K562 (cell line): ENCODE measurements around the gene NBEA. TPM values are rescaled to one million over a fixed set of nuclear protein-coding genes. Genes with fewer than 3 reads are reported as not detected.

Experiments used
- ATAC-seq: fragments of 200-7000 bp; cut with Tn5 transposase; 3 replicates; pipeline ENCODE4 v1.9.1; 2020; ENCODE audit warnings: moderate library complexity
- BruUV-seq: library from RNA; stranded (reverse); fragments of 400-500 nt; replicated peaks from 2 replicates; lab custom pipeline; 2021; lab: Mats Ljungman, UMichigan
- CTCF ChIA-PET: fragments of 300-600 bp; formaldehyde crosslinking; extraction: SDS; loops from one replicate; lab custom pipeline; 2021; ENCODE audit warnings: low intra/inter-chr PET ratio; lab: Yijun Ruan, JAX
- POLR2A ChIA-PET: fragments of 300-600, 350-650 bp; sonication (Branson Sonifier 250); formaldehyde crosslinking; extraction: SDS; loops from one replicate; lab custom pipeline; 2021; ENCODE audit warnings: antibody characterized with exemption, inconsistent platforms; lab: Yijun Ruan, JAX
- DNase-seq, 4 experiments: peaks; one replicate each; pipeline versions ENCODE4 v3.0.0 to v3.0.0-alpha.2; 2011 to 2018; ENCODE audit warnings: low spot score in 3 of 4, mixed read lengths in 3 of 4; ENCODE audit errors: extremely low read depth in 1 of 4
- FAIRE-seq: peaks from 2 replicates; lab custom pipeline; 2011; peaks lifted over from hg19 to GRCh38; lab: Jason Lieb, UNC
- H2AFZ ChIP-seq: 2 replicates; pipeline ENCODE4 v1.6.0; 2011; ENCODE audit warnings: low read depth, low read length, control low read depth, inconsistent platforms
- H3K27ac ChIP-seq: fragments of 200-600 bp; 3 replicates; pipeline ENCODE4 v1.8.0; 2011; ENCODE audit warnings: low read depth, mild to moderate bottlenecking, control low read depth, inconsistent platforms, low read length, moderate library complexity, mixed read lengths; ENCODE audit errors: extremely low read depth
- H3K27me3 ChIP-seq, 2 experiments: fragments of 300-600 bp in 1 of 2; 2 replicates in 1 of 2; 3 replicates in 1 of 2; pipeline versions ENCODE4 v1.6.0 to v1.8.0; 2011; ENCODE audit warnings: inconsistent platforms in 2 of 2, low read length in 2 of 2, mild to moderate bottlenecking in 1 of 2, mixed read lengths in 1 of 2, moderate library complexity in 1 of 2; ENCODE audit not compliant: control insufficient read depth in 2 of 2, insufficient read depth in 2 of 2
- H3K36me3 ChIP-seq: fragments of 300-600 bp; 3 replicates; pipeline ENCODE4 v1.8.0; 2011; ENCODE audit warnings: mild to moderate bottlenecking, low read length, inconsistent platforms; ENCODE audit not compliant: control insufficient read depth, insufficient read depth
- H3K4me1 ChIP-seq, 2 experiments: fragments of 200-600 bp in 1 of 2; replicated peaks in 1 of 2; 2 replicates in 1 of 2; 3 replicates in 1 of 2; pipeline versions ENCODE4 v1.5.1 to v1.8.0; 2011; ENCODE audit warnings: inconsistent platforms in 2 of 2, low read length in 2 of 2, mild to moderate bottlenecking in 1 of 2, mixed read lengths in 1 of 2, moderate library complexity in 1 of 2; ENCODE audit not compliant: control insufficient read depth in 2 of 2, insufficient read depth in 2 of 2
- H3K4me2 ChIP-seq: 2 replicates; pipeline ENCODE4 v1.6.1; 2011; ENCODE audit warnings: low read length, control low read depth, inconsistent platforms, mixed read lengths; ENCODE audit not compliant: insufficient read depth
- H3K4me3 ChIP-seq: fragments of 200-600 bp; sonication (generic), shearing (Covaris generic); 2 replicates; pipeline ENCODE4 v1.5.1; 2016; ENCODE audit warnings: control low read depth, inconsistent platforms
- H3K79me2 ChIP-seq: fragments of 200-600 bp; 3 replicates; pipeline ENCODE4 v1.8.0; 2011; ENCODE audit warnings: low read length, inconsistent platforms; ENCODE audit not compliant: control insufficient read depth, insufficient read depth
- H3K9ac ChIP-seq, 2 experiments: 2 replicates each; pipeline versions ENCODE4 v1.6.0 to v1.6.1; 2011; ENCODE audit warnings: low read depth in 2 of 2, low read length in 2 of 2, control low read depth in 1 of 2, inconsistent platforms in 1 of 2, mild to moderate bottlenecking in 1 of 2, mixed read lengths in 1 of 2; ENCODE audit not compliant: insufficient read depth in 1 of 2
- H3K9me1 ChIP-seq: one replicate; pipeline ENCODE4 v1.6.0; 2011; ENCODE audit warnings: inconsistent platforms, mild to moderate bottlenecking, low read length, moderate library complexity; ENCODE audit not compliant: control insufficient read depth, insufficient read depth
- H3K9me3 ChIP-seq: replicated peaks from 2 replicates; pipeline ENCODE4 v1.5.1; 2011; ENCODE audit warnings: low read depth, low read length, inconsistent platforms; ENCODE audit not compliant: control insufficient read depth, insufficient read depth
- H4K20me1 ChIP-seq: replicated peaks from 2 replicates; pipeline ENCODE4 v1.6.1; 2011; ENCODE audit warnings: low read length, inconsistent platforms, mixed read lengths; ENCODE audit not compliant: control insufficient read depth, insufficient read depth
- BRCA1 ChIP-seq, 2 experiments: fragments of 450-650 bp in 1 of 2; sonication (generic) in 1 of 2; formaldehyde crosslinking in 1 of 2; IDR thresholded peaks; 2 replicates each; pipeline versions ENCODE4 v1.5.0 to v1.6.1; 2017 to 2020; ENCODE audit warnings: mild to moderate bottlenecking in 1 of 2, missing genetic modification reagents in 1 of 2
- CBX8 ChIP-seq: fragments of 200-600 bp; sonication (generic); IDR thresholded peaks from 2 replicates; pipeline ENCODE4 v1.6.1; 2012; ENCODE audit warnings: borderline replicate concordance, mixed run types, low read depth, mild to moderate bottlenecking, moderate library complexity, mixed read lengths, low read length, control low read depth, inconsistent platforms; ENCODE audit not compliant: poor library complexity, severe bottlenecking; ENCODE audit errors: extremely low read depth
- CEBPB ChIP-seq: fragments of 450-650 bp; IDR thresholded peaks from 2 replicates; pipeline ENCODE4 v1.6.1; 2016; ENCODE audit warnings: missing genetic modification characterization, missing compliant biosample characterization
- CREB5 ChIP-seq: fragments of 250-450 bp; sonication (Bioruptor Pico); IDR thresholded peaks from 2 replicates; pipeline ENCODE4 v1.5.0; 2020; ENCODE audit warnings: mild to moderate bottlenecking
- EP400 ChIP-seq: fragments of 450-650 bp; IDR thresholded peaks from 2 replicates; pipeline ENCODE4 v1.6.1; 2017; ENCODE audit warnings: antibody characterized with exemption, mild to moderate bottlenecking, moderate library complexity
- NFATC3 ChIP-seq: fragments of 450-650 bp; IDR thresholded peaks from 2 replicates; pipeline ENCODE4 v1.6.1; 2017; ENCODE audit warnings: mild to moderate bottlenecking
- STAT5A ChIP-seq: IDR thresholded peaks from 2 replicates; pipeline ENCODE4 v1.6.1; 2012; ENCODE audit warnings: low read length, inconsistent platforms, borderline replicate concordance
- UBTF ChIP-seq, 2 experiments: IDR thresholded peaks; 2 replicates each; pipeline ENCODE4 v1.6.1; 2012; ENCODE audit warnings: improper control_type of control experiment in 2 of 2, low read depth in 2 of 2, low read length in 2 of 2, borderline replicate concordance in 1 of 2
- ZC3H11A ChIP-seq: IDR thresholded peaks from 2 replicates; pipeline ENCODE4 v1.6.1; 2012; ENCODE audit warnings: low read depth, low read length, improper control_type of control experiment
- ZNF263 ChIP-seq: sonication (generic); formaldehyde crosslinking; IDR thresholded peaks from 2 replicates; pipeline ENCODE4 v1.8.0; 2022; ENCODE audit warnings: mild to moderate bottlenecking, missing genetic modification reagents, borderline replicate concordance
- ZNF311 ChIP-seq: fragments of 250-450 bp; sonication (Bioruptor Pico); IDR thresholded peaks from 2 replicates; pipeline ENCODE4 v1.4.0; 2020; ENCODE audit warnings: mild to moderate bottlenecking, moderate library complexity
- WGBS: fragments of 100-300 bp; shearing (Covaris generic); methylation state at CpG from one replicate; pipeline ENCODE4 v1.1.6; 2016; ENCODE audit warnings: low coverage, mixed read lengths; ENCODE audit not compliant: insufficient coverage; ENCODE audit errors: missing lambda C conversion rate; 5-methylcytosine and 5-hydroxymethylcytosine counted together
- in situ Hi-C: fragments of 300-500 bp; cut with MboI; formaldehyde crosslinking; loops from 4 replicates; pipeline ENCODE4 v1.15.0; 2018; ENCODE audit warnings: inconsistent platforms, mixed read lengths
- intact Hi-C: fragments of 100-400 bp; cut with micrococcal nuclease; formaldehyde crosslinking; loops from 2 replicates; pipeline ENCODE4 v1.14.2; 2022
- polyA plus RNA-seq, 8 experiments: library from polyadenylated mRNA; depleted of rRNA in 4 of 8; stranded (reverse) in 5 of 8; unstranded in 3 of 8; fragments of >200 nt; fragmentation: Nextera tagmentation in 2 of 8; fragmentation: Illumina TruSeq in 1 of 8; extraction: Ambion mirVana in 2 of 8; extraction: Trizol in 1 of 8; gene quantifications; 2 replicates each; pipeline versions ENCODE4 v1.2.1 to v1.2.3, GENCODE V29; 2011 to 2014; ENCODE audit warnings: inconsistent platforms in 1 of 8, missing spikeins in 1 of 8
- total RNA-seq, 7 experiments: library from RNA; depleted of rRNA in 6 of 7; stranded (reverse); fragments of >200 nt in 6 of 7; fragmentation: Illumina TruSeq in 2 of 7; extraction: Trizol in 2 of 7; gene quantifications; 2 replicates each; pipeline versions ENCODE4 v1.2.1 to v1.2.3, GENCODE V29; 2011 to 2021; ENCODE audit warnings: low replicate concordance in 1 of 7
- TF ChIP-seq, protein P1 (sequence below): fragments of 200-800 bp; sonication (Bioruptor generic); IDR thresholded peaks from 2 replicates; pipeline ENCODE4 v1.6.1; 2016; ENCODE audit warnings: missing genetic modification characterization, missing compliant biosample characterization
- TF ChIP-seq, protein P2 (sequence below): fragments of 250-450 bp; sonication (Bioruptor Pico); IDR thresholded peaks from 2 replicates; pipeline ENCODE4 v1.8.0; 2021; ENCODE audit warnings: borderline replicate concordance, mild to moderate bottlenecking, moderate library complexity; ENCODE audit not compliant: poor library complexity, severe bottlenecking

Gene NBEA
- total and polyA plus RNA-seq, 9 of the 15 experiments (the other 6 are each of a cell fraction or from before 2014, with no cell fraction given): 0.03 to 0.94 (median 0.05) TPM; not detected in 2

DNA sequence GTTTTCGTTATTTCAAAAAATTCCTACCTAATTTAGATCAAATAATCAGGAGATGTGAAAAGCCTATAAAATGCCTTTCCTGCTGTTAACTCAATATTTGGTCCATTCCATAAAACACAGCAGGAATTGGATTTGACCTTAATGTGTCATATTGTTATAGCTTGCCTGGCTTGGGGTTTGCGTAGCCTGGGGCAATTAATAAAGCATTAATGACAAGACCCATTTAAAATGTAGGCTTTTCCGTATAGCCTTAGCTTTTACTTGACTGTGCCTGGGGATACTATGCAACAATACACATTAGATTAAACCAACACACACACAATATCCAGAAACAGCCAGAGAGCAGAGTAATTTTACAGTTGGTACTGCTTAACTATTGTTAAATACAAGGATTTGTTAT lies 651.6 kb downstream of the NBEA start:
- intact Hi-C loops: no loop called here
- H3K9ac ChIP-seq: no peak overlapping the region
- H3K4me2 ChIP-seq: no peak overlapping the region
- no TSS peak for BruUV-seq
- H2AFZ ChIP-seq: no peak overlapping the region
- no peaks in the 10 kb centered on the region for H3K4me1 ChIP-seq
- H3K27ac ChIP-seq: no peak overlapping the region
- no peak for ATAC-seq
- ChIA-PET POLR2A (no interaction called here), CTCF (no interaction called here)
- DNase-seq: no peak
- no peaks in the 10 kb centered on the region for H3K36me3 ChIP-seq
- WGBS: 0% methylated on average over 3 of the region's 3 CpGs
- H3K79me2 ChIP-seq: no peaks in the 10 kb centered on the region
- H3K4me3 ChIP-seq: no peak overlapping the region
- in situ Hi-C loops: no loop called here
- H3K9me3 ChIP-seq: no peaks in the 10 kb centered on the region
- no peaks in the 10 kb centered on the region for H3K9me1 ChIP-seq
- FAIRE-seq: no peak
- H3K27me3 ChIP-seq: no peaks in the 10 kb centered on the region
- H4K20me1 ChIP-seq: no peaks in the 10 kb centered on the region
- TF ChIP-seq, protein P1, sequence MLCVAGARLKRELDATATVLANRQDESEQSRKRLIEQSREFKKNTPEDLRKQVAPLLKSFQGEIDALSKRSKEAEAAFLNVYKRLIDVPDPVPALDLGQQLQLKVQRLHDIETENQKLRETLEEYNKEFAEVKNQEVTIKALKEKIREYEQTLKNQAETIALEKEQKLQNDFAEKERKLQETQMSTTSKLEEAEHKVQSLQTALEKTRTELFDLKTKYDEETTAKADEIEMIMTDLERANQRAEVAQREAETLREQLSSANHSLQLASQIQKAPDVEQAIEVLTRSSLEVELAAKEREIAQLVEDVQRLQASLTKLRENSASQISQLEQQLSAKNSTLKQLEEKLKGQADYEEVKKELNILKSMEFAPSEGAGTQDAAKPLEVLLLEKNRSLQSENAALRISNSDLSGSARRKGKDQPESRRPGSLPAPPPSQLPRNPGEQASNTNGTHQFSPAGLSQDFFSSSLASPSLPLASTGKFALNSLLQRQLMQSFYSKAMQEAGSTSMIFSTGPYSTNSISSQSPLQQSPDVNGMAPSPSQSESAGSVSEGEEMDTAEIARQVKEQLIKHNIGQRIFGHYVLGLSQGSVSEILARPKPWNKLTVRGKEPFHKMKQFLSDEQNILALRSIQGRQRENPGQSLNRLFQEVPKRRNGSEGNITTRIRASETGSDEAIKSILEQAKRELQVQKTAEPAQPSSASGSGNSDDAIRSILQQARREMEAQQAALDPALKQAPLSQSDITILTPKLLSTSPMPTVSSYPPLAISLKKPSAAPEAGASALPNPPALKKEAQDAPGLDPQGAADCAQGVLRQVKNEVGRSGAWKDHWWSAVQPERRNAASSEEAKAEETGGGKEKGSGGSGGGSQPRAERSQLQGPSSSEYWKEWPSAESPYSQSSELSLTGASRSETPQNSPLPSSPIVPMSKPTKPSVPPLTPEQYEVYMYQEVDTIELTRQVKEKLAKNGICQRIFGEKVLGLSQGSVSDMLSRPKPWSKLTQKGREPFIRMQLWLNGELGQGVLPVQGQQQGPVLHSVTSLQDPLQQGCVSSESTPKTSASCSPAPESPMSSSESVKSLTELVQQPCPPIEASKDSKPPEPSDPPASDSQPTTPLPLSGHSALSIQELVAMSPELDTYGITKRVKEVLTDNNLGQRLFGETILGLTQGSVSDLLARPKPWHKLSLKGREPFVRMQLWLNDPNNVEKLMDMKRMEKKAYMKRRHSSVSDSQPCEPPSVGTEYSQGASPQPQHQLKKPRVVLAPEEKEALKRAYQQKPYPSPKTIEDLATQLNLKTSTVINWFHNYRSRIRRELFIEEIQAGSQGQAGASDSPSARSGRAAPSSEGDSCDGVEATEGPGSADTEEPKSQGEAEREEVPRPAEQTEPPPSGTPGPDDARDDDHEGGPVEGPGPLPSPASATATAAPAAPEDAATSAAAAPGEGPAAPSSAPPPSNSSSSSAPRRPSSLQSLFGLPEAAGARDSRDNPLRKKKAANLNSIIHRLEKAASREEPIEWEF (CRISPR knock-in tag): no peak
- TF ChIP-seq BRCA1 (IDR thresholded peaks at IDR 0.05): no peak
- TF ChIP-seq BRCA1 (CRISPR knock-in tag; IDR thresholded peaks at IDR 0.05): no peak
- no peak for TF ChIP-seq CREB5 (CRISPR knock-in tag)
- TF ChIP-seq NFATC3: no peak
- no peak for TF ChIP-seq ZC3H11A
- TF ChIP-seq, protein P2, sequence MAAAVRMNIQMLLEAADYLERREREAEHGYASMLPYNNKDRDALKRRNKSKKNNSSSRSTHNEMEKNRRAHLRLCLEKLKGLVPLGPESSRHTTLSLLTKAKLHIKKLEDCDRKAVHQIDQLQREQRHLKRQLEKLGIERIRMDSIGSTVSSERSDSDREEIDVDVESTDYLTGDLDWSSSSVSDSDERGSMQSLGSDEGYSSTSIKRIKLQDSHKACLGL (CRISPR knock-in tag): no peak
- TF ChIP-seq ZNF263 (CRISPR knock-in tag): no peak
- no peak for TF ChIP-seq ZNF311 (CRISPR knock-in tag)
- TF ChIP-seq UBTF (IDR thresholded peaks at IDR 0.05; ENCODE audit: borderline replicate concordance in 1 of 2, low read depth in 2 of 2, low read length in 2 of 2): no peak
- TF ChIP-seq CEBPB (tag): no peak
- TF ChIP-seq STAT5A: no peak
- TF ChIP-seq CBX8: no peak
- TF ChIP-seq EP400: no peak
